NCI-H345 treated with DMSO at 0.1 percent for 48 hours (cell line): ENCODE data around the gene TRHDE.
"Not testable (repeated sequence)": the region's sequence is repeated elsewhere in the genome, so short reads cannot be mapped to it uniquely, and the experiment has no call there.

Source experiments
- DNase-seq: peaks from one replicate; lab custom pipeline; 2025; ENCODE audit not compliant: unreplicated experiment; lab: John Stamatoyannopoulos, UW

The TRHDE gene

DNA sequence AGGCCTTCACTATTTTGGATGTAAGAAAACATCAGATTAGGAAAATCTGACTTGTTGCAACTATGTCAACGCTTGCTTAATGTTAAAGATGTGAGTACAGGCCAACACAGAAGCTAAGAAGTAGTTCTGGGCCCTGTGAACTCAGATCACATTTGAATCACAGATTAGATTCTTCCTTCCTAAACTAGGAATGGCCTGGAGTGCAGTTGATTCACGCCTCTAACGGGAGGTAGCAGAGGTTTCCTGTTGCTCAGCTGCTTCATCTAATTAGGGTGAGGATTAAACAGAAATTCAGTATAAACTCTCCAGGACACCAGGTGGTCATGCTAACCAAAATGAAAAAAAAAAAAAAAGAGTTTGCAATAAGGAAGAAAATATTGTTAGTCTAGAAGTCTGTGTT, 314.3 kb downstream of the TRHDE start:
- no peak for DNase-seq

DNA sequence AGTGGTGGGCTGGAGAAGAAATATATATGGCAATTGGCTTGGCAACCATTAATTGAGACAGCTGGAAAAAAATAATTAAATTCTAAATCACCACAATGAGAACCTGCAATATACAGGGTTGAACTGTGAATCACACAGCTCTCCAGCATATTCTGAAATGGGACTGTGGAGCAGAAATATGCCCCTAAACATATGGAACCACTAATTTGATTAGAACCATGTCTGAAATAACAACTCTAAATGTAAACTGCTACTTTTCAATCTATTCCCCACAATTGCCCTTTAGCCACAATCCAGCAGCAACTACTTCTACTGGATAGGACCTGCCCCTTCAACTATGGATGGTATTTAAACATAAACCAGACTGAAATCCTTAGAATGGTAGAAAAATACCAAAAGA, 330.4 kb downstream of the TRHDE start:
- no peak for DNase-seq

DNA sequence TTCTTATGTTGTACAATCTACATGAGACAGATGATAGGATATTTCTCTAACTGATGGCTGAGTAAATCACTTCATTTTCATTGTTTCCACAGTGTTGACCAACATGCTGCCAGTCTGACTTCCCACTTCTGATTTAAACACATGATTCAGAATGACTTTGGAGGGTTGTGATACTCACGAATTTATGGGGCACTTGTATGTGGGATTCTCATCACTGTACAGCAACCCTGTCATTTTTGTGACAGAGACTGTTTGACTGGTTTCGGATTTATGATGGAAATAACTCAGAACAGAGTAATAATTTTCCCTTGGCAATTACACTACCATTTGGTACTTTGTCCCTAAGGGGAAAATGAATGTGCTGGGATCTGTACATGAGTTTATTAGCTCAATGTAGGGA, 333.8 kb downstream of the TRHDE start:
- DNase-seq = no peak

DNA sequence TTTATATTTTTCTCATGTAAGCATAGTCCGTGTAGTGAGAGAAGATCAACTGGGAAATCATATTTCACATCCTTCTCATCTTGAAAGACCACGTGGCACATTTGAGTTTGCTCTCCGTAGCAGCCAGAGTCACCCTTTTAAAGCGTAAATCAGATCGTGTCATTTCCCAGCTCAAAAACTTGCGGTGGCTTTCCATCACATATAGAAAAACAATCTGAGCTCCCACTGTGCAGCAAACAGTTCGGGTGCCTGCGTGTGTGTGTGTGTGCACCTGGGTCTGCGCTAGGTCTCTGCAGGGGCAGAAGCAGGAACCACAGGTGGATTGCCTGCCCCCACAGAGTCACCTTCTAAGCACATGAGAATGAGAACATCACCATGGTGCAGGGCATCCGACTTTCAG, 338.2 kb downstream of the TRHDE start:
- peak; percentile 46 for DNase-seq

DNA sequence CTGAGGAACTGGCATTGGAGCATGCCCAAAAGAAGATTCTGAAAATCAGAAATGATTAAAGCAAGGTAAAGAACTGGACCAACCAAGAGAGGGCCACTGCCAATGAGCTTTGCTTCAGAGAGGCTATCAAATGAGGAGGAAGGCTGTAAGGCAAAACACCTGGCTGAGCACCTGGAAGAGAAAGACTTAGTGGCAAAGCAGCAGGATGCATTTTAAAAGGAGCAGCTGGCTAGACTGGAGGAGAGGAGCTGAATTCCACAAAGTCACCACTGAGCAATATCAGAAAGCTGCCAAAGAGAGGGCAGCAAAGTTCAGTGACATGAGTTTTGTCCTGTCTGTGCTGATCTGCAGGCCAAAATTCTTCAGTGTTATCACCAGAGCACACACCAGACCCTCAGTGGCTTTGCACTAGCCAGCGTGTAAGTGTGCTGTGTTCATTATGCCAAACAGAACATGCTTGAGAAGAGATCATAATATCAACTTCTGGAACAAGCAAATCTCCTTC, 338.7 kb downstream of the TRHDE start:
- no peak for DNase-seq

DNA sequence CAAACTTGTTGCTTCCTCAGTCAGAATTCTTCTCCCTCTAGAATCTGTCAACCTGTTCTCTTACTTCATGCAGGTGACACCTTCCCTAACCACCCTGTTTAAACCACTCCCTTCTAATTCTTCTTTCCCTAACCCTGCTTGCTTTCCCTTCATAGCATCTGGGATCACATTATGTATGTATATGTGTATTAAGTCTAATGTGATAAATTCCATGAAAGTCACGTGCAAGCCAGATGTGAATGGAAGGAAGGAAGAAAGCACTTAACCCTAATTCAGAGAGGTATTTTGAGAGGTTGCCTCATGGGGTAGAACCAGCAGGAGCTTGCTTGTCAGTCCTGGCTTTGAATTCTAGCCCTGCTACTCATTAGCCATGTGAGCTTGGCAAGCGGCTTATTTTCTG, 340.0 kb downstream of the TRHDE start:
- no peak for DNase-seq

DNA sequence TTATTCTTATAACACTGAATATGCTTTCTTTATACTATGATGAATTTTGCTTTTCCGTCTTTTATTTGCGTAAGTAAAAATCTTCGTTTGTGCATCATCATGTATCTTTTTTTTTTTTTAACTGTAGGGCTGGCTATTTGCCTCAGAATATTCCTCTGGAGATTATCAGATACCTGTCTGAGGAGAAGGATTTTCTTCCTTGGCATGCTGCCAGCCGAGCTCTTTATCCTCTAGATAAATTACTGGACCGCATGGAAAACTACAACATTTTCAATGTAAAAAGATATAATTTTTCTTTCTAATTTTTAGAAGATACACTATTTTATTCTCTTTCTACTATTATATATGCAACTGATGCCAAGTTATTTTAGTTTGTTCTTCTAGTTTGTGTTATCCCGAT, 346.6 kb downstream of the TRHDE start:
- no peak for DNase-seq

DNA sequence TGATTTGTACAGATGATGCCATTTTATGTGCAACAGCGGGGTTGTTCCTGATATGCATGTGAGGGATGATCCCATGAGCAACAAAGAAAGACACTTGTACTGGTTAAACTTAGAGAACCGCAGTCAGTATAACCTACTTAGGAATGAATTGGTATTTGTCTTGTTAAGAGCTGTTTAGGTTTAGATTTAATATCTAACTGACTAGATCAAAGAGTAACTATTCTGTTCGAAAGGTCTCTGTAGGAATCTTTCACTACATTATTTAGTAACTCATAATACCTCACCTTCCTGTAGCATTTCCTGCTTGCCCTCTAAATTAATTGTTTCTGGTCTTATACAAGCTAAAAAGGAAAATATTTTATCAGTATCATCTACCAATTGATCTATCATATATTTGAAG, 350.4 kb downstream of the TRHDE start:
- DNase-seq = no peak

DNA sequence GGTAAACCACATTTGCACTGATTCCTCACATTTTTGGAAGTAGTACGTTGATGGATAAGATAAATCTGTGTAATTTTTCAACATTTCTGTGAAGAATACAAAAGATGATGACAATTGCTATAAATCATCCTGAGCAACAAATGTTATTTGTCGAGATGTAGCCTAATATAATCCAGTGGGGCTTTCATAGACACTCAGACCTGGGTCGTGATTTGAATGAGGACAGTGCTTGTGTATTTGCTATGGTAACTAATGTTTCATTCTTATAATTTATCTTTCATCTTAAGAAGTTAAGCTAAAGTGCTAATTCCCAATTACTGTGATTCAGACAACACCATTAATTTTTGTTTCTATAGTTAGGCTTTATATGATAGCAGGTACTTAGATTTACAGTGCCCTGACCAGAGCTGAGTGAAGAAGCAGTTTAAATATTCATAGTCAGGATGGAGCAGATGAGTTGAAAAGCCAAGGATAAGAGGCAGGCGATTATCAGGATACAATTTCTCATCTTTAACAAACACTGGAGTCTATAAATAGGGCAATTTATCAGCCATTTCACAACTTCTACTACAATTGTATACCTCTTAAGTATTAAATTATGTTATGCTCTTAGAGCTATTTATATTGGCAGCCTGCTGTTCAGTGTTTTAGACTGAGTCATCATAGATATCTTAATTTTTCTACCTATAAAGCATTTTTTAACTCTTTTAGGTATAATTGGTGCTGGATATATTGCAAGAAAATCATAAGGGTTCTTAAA, 359.9 kb downstream of the TRHDE start:
- no peak for DNase-seq

DNA sequence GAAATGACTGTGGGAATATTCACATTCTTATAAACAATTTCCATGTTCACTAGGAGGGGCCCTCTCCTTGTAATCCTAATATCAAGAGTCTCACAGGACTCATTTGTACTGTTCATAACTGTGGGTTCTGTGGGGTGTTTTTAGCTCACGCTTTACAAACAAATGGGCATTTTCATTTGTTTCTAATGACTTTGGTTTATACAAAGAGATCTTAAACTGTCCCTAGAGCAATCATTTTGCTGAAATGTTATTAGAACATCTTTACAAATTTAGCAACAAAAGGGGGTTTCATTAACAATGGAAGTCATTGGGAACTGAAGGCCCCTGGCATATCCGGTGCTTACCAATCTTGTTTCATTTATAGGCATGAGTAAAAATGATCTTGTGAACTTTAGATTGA, 370.5 kb downstream of the TRHDE start:
- no peak for DNase-seq

DNA sequence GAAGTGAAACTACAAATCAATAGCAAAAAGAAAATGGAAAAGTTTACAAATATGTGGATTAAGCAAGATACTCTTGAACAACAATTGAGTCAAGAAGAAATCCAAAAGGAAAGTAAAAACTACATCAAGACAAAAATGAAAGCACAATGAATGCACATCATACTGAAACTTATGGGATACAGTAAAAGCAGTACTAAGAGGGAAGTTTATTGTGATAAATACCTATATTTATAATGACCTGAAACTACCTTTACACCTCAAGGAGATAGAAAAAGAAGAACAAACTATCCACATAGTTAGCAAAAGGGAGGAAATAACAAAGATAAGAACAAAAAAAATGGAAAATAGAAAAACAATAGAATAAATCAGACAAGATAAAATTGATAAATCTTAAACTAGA, 375.0 kb downstream of the TRHDE start:
- DNase-seq = no peak

DNA sequence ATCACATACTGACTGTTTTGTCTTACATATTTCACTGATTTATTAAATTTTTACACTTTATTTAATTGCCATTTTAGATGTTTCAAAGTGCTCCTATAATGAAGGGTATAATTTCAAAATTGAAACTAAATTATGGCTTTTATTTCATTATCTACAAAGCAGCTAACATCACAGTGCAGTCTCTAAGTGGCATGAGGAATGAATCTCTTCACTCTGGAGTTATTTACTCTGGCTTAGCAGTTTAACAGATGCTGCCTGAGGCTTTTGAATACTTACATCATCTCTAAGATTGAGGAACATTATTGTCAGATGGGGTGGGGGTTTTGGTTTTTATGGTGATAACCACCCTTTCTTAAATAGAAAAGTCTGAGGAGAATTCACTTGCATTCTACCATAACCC, 386.4 kb downstream of the TRHDE start:
- no peak for DNase-seq

DNA sequence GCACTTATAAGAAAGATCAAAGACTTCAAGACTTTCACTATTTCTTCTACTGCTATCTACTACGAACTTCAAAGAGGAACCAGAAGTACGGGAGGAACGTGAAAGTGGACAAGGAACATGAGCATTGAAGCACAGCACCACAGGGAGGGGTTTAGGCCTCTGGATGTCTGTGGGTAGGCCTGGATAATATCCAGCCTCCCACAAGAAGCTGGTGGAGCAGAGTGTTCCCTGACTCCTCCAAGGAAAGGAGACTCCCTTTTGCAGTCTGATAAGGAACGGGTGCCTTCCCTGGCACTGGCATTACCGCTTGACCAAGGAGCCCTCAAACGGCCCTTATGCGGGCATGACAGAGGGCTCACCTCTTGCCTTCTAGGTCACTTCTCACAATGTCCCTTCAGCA, 388.0 kb downstream of the TRHDE start:
- DNase-seq = not testable (repeated sequence)

DNA sequence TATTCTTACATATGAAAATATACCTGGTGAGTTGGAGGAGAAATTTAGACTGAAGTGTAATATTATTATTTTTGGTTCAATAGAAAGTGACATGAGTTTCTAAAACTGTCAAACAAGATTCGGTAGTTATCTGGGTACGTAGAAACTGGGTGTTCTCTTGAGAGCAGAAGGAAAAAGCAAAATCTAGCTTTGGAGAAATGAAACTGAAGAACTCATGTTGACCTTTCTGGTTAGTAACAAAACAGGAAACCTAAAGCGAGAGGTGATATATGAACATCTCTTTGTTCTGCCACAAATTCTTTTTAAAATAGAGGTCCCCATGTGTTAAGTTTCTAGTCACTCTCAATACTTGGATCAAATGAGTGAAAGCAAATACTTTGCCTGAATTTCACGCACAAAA, 401.7 kb downstream of the TRHDE start:
- no peak for DNase-seq

DNA sequence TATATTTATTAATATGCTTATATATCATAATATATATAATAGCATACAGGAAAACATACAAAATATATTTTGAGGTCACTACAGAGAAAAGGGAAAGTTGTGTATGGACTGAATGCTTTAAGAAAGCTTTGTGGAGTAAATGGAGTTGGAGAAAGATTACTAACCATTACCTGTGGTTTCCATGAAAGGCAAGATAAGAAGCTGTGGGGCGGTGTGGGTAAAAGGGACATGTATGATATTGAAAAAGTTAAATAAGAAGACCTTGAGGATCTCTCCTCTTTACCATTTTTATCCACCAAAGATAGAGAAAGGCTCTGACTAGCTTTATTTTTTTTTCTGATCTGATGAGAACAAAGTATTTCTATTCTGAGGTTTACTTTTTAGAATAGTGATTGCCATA, 404.4 kb downstream of the TRHDE start:
- no peak for DNase-seq

DNA sequence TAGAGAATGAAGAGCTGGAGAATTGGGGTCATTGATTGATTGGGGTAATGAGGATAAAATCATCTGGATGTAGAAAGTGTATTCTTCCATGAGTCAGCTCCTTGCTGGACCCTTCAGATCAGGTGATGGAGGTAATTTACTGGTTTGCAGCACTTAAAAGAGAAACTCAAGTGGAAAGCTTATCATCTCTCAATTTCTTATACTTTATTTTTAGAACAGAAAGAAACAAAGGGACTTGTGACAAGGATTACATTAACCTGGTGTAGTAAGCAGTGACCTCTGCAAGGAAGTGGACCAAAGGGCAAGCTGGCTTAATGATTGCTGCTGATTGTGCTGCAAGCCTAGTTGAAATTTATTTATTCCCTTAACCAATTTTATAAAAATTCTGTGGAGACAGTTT, 405.0 kb downstream of the TRHDE start:
- no peak for DNase-seq

DNA sequence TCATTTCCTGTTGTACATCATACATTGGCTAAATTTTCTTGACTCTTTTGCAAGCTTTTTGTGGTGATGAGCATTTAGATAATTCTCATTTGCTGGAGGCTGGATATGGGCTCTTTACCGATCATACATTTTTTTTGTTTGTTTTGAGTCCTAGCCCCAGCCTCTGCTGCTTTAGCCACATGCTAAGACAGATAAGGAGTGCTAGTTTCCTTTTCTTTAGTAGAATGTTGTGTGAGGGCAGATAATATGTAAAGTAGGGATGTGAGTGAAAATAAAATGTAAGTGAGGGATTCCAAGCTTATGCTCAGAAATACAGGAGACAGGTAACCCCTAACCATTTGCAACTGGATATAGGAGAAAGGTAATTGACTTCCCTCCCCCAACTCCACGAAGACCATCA, 405.7 kb downstream of the TRHDE start:
- no peak for DNase-seq

DNA sequence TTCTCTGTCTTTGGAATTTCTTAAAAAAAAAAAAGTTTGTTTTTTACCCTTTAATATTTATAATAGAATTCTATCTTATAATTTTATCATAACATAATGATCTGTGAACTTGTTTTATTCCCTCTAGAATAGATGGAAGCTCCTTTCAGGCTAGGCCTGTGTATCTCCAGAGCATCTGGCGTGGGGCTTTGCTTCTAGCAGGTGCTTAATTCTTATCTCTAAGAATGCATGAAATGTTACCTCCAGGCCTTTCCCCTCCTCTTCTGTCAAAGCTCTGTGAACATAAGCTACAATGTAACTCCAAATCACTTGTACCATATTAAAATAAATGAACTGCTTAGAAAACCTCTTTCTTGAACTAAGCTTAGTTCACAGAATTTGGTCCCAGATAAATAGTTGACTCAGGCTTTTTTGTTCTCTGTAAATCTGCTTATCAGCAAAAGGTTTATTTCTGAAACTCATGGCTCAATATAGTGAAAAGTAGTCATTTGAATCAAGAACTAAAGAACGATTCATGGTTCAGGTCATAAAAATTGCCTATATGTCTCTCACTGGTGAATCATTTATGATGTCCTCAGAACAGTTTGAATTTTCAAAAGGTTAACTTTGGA, 407.1 kb downstream of the TRHDE start:
- no peak for DNase-seq

DNA sequence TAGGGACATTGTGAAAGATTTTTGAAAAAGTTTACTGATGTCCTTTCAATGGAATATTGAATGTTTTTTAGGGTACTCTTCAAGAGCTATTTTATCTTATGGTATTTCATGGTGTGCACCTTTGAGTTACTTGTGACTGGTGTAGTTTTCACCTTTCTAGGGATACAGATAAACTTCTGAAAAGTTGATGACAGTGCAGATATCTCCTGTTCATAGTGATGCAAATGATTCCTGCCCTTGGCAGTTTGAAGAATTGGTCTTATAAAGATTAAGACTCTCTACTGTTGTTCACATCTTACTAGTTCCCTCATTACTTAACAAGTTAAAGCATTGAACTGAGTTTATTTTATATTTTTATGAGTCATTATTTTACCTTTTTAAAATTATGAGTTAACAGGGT, 408.9 kb downstream of the TRHDE start:
- no peak for DNase-seq

DNA sequence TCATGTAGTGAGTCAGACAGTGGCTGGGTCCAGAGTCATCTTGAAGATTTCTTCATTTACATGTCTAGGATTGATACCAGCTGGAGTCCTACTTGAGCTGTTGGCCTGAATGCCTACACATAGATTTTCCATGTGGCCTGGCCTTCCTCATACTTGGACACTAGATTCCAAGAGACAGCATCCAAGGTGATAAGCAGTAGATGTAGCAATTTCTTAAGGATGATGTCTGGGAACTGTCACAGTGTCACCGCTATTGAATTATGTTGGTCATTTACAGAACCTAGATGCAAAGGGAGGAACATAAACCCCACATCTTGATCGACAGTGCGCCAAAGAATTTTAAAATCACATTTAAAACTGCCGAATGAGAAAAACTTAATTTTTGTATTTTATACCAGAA, 412.3 kb downstream of the TRHDE start:
- no peak for DNase-seq

DNA sequence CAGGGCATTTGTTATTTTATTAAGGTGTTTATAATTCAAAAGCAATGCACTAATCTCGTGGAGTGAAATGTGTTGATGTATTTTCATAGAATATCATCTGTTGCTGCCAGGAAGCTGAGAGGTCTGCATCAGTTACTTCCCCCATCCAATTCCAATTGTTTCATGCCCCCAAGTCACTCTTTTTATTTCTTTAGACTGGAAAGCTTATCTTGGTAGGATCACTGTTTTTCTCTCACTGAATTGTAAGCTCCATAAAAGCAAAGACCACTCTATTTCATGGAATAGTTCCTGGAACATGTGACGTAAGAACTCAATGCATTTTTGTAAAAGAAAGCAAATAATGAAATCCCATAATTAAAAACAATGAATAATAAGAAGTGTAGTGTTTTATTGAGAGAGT, 420.2 kb downstream of the TRHDE start:
- DNase-seq = no peak

DNA sequence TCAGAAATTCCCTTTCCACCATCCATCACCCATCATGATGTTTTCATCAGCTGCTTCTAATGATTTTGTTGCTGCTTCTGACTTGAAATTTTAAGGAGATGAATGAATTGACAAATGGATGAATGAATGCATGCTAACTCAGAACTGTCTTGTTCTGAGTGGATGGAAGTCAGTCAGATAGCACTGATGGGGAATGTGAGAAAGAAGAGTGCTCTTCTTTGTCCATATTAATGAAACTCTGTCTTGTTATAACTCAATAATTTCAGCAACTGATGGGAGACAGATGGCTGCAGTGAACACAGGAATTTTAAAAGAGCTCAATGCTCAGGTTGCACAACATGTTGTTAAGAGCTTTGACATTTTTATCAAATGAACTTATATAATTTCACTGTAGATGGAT, 422.0 kb downstream of the TRHDE start:
- DNase-seq = no peak

DNA sequence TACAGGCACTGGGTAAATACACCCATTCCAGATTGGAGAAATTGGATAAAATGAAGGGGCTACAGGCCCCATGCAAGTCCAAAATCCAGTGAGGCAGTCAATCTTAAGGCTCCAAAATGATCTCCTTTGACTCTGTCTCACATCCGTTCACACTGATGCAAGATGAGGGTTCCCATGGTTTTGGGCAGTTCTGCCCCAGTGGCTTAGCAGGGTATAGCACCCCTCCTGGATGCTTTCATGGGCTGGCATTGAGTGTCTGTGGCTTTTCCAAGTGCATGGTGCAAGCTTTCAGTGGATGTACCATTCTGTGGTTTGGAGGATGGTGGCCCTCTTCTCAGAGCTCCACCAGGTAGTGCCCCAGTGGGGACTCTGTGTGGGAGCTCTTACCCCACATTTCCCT, 427.2 kb downstream of the TRHDE start:
- DNase-seq = no peak
